Central memory CD4-positive, alpha-beta T cell (primary cell): ENCODE measurements around the gene ELK3.

Experiments used
- DNase-seq: peaks from one replicate; pipeline ENCODE4 v3.0.0; 2022
- total RNA-seq, 3 experiments: gene quantifications; one replicate each; lab custom pipeline; 2026; lab: John Stamatoyannopoulos, UW

ELK3 gene
- total RNA-seq: 42.1 to 107 (median 72.2) reads per million in 3 experiments

DNA sequence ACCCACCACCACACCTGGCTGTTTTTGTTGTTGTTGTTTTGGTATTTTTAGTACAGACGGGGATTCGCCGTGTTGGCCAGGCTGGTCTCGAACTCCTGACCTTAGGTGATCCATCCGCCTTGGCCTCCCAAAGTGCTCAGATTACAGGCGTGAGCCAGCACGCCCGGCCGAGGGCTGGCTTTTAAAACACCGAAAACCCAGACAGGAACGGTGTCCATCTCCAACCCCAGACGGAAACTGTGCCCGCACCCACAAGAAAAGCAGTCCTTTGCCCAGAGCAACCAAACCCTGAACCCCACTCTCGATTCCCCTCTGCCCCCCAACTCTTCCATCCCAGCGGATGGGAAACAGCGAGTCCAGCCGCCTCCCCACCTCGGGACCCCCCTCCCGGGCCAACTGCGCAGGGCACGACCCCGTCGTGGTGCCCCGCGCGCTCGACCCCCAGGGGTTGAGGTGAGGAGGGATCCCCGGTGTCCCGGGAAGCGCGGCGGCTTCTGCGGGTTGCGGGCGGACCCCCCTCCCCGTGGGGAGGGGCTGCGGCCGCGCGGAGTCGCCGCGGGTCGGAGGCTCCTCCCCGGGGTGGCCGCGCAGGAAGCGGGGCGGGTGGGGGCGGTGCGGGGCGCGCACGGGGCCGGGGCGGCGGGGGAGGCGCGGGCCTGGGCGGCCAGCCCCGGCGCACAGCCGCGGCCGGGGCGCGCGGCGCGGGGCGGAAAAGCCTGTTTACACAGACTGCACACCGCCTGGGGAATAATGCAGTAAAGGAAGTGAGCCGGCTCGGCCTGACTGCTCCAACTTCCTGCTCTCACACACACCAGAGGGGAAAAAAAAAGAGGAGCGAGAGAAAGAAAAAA lies at the start of gene ELK3:
TSS of gene ELK3 (plus strand) at position 651 of the 851 bp plus-strand sequence.
- peak; percentile 65 for DNase-seq

DNA sequence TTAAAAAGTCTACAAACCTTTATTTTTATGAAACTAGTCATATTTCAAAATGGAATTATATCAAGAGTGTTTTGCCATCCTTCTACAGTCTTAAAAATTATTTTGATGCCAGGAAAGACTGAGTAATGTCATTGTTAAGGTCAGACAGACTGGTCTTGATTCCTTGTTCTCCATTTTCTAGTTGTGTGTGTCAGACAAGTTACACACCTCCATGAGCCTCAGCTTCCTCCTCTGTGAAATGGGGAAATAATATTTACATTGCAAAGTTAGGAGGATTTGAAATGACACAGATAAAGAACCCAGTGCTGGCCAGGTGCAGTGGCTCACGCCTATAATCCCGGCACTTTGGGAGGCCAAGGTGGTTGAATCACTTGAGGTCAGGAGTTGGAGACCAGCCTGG lies 47.4 kb upstream of the ELK3 start:
- DNase-seq: no peak

DNA sequence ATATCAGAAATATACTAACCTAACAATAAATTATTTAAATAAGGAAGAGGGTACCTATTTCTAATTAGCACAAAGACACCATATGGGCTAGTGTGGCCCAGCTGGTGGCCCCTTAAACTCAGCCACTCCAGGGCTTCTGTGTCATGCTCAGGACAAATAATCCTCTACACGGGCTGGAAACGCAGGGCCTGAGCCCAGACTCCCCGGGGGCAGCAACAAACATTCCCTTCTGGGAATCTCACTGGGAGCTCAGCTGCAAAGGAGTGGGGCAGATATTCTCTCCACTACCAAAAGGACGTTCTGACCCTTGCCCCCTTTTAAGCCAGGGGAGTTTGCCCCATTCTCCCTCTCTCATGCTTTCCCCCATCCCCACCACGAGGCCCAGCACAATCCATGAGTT lies 43.7 kb upstream of the ELK3 start:
- no peak for DNase-seq

DNA sequence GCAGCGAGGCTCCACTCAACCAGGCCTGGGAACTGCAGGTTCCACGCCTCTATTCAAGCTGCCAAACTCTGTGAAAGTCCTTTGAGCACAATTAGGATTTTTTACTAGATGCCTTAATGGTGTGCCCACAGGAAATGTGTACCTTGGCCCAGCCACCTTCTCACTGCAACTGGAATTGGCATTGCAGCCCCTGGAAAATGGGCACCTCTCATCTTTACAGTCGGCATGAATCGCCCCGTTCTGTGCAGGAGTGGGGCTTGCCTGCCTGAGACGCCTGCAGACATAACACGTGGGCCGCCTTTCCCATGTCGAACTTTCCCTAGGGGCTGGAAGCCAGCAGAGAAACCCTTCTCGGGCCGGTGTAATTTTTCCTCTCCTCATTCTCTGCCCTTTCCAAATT lies 42.0 kb upstream of the ELK3 start:
- DNase-seq: no peak

DNA sequence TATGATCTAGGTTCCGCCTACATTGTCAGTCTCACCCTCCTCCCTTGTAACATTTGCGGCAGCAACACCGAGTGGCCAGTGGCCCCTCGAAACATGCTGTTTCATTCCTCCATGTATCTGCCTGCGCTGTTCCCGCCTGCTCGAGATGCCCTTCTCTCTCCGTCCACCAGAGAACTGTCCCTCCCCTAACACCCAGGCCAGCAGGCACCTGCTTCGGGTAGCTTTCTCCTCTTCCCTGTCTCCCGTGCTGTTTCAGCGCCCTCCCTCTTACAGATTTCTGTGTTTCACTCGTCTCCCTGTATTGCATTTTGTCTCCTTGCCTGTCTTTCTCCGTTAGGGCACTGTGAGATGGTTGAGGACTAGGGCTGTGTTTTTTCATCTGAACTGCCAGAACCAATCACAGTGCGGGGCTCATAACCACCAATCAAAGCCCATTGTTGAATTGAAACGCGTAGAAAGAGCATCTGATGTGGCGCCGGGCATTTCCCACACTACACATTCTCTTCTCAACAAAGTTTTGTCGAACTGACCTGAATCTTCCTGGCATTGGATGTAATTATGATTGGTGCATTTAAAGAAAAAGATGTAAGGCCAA lies 40.9 kb upstream of the ELK3 start:
- no peak for DNase-seq

DNA sequence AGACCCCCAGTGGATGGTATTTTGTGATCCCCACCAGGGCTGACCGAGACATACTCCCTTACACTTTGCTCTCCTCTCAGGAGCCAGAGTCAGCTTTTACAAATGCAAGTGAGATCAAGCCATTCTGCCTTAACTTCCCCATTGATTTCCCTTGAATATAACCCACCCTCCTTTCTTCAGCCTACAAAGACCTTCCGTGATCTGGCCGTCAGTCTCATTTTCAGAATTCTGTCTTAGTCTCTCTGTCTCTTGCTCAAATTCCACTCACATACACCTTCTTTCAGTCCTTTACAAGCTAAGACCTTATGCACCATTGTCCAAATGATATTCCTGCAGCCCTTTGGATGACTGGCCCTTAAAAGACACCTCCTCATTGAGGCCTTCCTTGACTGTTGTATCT lies 39.0 kb upstream of the ELK3 start:
- no peak for DNase-seq

DNA sequence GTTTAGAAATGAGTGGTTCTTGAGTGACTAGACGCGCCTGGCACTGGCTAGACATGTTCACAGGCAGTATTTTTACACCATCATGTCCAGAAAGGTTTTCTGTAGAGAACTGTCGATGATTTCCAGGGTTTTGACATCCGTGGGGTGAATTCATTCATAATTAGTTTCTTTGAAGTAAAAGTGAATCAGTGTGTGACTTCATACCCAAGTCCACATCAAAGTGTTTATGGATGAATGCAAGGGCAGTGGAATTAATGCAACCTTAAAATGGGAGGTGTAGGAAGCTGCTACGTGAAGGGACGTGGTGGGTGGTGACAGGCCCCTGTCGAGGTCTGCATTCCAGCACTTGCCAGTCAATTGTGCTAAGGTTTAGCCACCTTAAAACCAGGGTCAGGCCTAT lies 38.4 kb upstream of the ELK3 start:
- no peak for DNase-seq

DNA sequence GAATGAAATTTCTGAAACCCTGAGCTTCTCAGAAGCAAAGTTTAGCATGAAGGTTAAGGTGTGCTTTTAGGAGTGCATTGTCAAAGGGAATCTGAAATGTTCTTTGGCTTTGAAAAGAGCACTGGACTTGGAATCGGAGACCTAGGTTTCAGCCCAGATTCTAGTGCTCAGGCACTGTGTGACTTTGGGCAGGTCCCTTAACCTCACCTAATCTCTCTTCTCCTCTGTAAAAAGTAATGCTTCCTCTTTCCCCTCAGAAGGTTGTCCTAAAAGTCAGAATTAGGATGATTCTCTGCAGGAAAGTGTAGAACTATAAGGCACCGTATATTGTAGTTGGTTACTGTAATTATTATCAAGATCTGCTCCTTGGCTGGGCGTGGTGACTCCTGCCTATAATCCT lies 38.0 kb upstream of the ELK3 start:
- DNase-seq: no peak

DNA sequence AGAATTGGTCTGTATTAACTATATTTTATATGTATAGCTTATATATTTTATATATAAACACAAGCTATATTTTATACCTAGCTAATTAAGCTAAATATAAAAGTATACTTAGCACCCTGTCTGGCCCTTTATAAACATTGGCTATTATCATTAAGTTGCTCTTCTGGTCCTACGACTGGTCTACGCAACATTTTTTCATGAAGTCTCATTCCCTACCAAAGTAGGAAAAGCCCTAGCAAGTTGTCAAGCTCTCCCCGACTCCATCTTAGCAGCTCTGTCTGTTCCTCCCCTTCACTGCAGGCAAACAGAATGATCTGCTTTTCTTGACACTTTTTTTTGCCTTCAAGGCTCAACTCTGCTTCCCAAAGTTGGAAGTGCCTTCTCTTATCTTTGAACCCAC lies 36.7 kb upstream of the ELK3 start:
- no peak for DNase-seq

DNA sequence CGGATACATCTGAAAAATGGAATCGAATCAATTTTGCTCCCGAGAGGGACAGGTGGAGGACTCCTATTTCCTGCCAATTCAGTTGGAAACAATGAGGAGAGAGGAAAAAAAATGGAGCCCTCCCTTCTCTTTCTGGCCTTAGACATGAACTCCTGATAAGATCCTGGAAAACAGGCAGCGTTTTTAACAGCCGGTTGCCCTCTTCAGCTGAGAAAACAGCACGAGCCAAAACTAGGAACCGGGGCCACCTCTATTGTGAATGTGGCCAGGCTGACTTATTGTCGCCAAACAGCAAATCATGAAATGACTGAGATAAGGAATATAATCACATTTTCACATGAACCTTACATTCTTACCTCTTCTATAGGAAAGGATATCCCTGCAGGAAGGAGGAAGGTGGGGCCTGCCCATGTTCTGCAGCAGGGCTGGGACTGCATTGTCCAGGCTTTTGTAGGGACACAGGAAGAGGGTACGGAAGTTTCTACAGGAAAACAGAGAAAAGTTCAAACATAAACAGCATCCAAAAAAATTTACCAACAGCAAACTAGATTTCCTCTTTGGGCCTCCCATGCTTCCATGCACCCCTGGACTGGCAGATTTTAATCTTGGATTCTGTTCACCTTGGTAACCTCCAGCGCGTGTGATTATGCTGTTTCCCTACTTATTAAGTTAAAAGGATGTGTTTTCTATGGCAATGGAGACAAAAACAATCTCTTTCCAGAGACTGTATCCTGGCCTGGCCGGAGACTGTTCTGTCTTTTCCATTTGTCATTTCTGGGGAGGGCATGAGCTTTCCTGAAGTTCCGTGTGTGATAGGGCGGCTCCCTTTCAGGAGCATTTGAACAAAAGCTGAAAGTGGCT lies 29.0 kb upstream of the ELK3 start:
- no peak for DNase-seq

DNA sequence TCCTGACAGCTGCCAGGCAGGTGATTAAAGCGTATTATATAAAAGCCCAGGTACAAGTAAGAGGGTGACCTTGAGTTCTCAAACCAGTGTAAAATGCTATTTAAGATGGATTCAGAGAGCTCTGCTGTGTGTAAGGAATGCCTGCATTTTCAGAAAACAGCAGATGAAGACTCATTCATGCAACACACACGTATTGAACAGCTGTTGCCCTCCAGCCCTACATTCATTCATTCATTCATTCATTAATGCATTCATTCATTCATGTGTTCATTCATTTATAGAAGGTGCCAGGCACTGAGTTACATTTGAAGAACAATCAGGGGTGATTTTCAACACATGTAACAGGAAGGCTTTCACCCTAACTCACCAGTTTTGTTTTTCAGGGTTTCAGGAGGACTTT lies 27.4 kb upstream of the ELK3 start:
- DNase-seq: no peak

DNA sequence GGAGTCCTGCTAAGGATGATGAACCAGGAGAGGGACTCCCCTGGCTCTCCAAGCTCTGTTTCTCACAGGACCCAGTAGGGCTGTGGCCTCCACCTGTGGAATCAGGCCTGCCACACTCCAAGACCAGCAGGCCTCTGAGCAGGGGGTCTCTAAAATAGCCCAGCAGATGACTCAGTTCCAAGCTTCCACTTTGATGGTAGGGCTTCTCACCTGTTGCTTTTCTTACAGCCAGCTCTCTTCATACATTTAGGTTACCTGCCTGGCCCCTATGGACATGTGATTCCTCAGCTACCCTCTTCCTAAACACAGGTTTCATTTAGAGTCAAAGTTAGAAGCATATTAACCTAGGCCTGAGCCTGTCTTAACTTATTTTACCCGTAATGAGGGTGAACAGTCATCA lies 26.7 kb upstream of the ELK3 start:
- DNase-seq: no peak

DNA sequence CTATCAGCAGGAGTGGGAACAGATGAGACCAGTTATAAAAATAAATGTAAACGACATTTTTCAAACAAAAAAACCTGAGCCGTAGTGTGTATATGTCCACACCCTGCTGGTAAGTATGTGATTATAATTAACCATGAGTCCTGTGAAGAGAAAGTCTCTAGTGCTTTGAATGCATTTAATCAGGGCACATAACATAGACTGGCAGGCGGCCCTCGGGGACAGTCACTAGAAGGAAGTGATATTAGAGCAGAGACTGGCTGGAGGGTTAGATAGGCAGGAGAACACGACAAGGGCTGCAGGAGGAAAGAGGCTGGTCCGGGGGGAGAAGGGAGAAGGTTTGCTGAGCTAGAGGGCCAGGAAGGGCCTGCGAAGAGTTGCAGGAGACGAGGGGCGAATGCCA lies 23.8 kb upstream of the ELK3 start:
- no peak for DNase-seq

DNA sequence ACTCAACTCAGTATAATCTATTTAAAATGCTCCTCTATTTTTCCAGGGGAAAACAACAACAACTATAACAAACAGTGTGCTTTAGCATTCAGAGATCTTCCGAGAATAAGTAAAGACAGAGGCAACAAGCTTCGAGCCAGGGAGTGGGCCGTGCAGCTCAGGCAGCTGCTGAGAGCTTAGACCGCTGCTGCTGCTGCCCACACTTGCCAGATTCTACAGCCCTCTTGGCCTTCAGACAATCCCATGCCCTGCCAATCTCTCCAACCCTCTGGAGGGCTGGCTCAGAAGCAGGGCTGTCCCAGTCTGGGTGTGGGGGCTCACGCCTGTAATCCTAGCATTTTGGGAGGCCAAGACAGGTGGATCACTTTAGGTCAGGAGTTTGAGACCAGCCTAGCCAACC lies 23.4 kb upstream of the ELK3 start:
- DNase-seq: no peak

DNA sequence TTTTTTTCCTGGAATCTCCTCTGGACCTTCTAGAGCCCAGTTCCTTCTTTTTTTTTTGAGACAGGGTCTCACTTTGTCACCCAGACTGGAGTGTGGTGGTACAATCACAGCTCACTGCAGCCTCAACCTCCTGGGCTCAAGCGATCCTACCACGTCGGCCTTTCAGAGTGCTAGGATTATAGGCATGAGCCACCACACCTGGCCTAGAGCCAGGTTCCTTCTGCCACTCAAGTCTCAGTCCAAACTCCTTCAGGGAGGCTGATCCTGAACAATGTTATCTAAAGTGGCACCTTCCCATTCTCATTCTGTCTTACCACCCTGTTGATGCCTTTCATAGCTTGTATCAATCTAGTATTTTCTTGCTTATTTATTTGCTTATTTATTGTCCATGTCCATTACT lies 22.3 kb upstream of the ELK3 start:
- no peak for DNase-seq

DNA sequence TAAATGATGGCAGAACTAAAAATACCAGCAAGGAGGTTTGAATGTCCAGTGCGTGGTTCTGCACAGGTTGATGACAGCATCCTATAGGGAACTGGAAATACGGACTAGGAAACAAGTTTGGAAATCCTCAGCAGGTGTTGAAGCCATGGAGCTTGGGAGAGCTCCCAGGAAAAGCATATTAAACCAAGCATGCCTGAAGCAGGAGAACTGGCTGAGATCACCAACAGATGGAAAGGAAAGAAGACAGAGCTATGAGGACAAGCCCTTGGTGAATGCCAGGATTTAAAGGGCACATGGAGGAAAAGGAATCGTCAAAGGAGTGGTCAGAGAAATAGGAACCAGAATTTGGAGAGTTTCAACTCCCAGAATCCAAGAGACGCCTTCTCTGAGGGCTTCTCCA lies 21.2 kb upstream of the ELK3 start:
- no peak for DNase-seq

DNA sequence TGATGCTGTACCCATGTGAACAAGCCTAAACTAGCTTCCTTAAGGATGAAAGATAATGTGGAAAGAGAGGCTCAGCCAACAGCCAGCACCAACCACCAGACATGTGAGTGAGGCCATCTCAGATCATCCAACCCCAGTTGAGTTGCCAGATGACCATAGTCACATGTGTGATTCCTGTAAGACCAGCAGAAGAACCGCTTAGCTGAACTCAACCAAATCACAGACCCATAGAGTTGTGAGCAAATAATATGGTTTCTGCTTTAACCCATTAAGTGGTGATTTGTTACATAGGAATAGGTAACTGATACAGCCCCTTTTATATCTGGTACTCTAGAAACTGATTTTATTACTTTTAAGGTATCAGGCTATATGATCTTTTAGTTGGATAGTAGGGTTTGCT lies 17.6 kb upstream of the ELK3 start:
- DNase-seq: no peak

DNA sequence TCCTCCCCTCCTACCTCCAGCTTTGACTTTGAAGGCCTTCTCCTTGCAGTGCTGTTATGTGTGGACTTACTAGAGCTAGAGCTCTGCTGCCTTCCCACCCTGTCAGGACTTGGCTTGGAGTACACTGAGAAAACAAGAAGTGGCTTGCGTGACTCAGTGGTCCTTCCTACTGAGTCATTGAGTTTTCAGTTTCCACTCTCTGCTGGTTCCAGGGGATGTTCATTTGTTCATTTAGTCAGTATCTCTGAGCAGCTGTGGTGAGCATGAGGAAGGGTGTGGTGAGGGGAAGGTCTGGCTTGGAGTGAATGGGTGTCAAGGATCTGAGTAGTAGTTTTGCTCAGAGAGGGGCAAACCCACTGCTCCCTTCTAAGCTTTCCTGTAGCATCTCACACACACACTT lies 17.2 kb upstream of the ELK3 start:
- peak; percentile 14 for DNase-seq

DNA sequence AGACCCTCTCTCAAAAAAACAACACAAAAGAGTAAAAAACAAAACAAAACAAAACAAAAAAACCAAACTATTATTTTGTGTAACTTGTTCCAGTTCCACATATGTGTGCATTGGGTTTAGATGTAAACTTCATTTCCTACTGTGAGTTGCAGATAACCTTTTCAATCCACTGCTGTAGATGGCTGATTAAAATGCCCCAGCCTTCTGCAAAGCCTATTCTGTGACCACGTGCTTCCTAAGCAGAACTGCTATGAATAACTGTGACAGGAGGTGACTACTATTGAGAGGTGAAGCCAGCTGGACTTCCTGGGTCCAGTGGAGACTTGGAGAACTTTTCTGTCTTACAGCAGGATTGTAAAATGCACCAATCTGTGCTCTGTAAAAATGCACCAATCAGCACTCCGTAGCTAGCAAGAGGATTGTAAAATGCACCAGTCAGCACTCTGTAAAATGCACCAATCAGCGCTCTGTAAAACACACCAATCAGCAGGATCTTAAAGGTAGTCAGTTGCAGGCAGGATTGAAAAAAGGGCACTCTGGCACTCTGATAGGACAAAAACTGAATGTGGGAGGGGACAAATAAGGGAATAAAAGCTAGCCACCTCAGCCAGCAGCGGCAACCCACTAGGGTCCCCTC lies 10.3 kb upstream of the ELK3 start:
- no peak for DNase-seq

DNA sequence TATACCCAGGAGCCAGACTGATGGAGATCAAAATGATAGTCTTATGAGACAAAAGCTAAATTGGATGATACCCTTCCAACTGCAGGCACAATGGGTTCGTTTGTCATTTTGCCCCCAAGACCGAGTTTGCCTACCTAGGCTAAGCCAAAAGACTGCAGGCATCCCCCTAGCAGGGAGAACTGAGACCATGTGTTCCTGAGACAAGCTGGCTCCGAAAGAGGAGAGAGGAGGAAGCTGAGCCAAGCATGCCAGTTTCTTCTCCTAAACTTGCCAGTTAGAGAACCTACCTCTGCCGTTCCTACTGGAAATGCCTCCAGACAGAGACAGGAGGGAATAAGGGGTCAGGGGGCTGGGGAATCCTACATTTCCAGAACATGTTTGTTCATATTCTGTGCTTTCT lies 8.3 kb upstream of the ELK3 start:
- DNase-seq: no peak

DNA sequence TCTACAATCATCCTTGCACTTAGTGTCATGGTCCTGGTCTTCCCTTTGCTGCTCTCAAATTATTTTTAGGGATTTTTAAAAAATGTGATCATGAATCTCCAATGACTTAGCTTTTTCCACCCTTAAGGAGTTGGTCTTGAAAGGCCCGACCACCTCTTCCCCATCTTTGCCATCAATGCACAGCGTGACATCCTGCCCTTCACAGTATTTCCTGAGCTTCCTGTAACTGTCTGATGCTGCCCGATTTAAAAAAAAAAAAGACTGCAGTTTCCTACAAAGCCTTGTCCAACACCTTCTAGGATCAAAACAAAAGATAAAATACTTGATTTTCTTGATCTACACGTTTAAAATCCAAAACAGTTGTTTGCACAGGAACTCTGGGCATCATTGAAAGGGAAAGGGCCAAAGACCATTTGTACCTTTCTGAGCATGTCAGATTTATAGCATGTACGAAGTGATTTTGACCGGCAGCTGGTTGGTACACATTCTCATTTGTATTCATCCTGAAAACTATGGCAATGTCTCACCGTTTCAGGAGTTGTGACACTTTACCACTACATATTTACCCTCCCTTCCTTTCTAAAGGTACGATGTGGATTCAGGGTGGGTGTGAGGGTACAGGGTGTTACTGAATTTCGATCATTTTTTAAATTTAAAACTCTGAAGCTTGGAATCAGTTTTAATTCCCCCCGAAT lies 7.4 kb upstream of the ELK3 start:
- no peak for DNase-seq

DNA sequence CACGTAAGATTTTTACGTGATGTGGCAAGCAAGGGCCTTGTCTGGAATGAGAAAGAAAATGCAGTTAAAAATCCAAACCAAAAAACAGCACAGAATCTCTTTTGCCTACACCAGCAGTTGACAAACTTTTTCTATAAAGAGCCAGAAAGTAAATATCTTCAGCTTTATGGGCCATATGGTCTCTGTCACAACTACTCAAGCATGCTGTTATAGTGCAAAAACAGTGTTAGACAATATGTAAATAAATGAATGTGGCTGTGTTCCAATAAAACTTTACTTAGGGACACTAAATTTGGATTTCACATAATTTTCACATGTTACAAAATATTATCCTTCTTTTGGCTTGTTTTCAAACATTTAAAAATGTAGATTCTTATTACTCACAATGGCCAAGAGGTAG lies 6.2 kb upstream of the ELK3 start:
- DNase-seq: no peak

DNA sequence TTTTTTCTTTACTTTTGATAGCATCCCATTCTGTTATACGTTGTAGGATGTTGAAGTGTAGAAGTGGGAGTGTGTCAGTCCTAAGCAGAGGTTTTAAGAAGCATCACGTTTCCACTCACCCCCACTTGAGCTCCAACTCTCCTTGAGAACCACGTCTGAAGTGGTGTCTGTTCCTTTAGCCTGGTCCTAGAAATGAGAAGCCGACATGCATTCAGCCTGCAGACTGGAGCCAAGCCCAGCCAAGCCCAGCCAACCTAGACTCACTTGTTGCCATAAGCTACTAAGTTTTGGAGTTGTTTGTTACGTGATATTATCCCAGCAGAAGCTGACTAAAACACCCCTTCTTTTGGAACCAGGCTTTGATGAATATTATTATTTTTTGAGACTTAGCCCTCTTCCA lies 4.4 kb upstream of the ELK3 start:
- no peak for DNase-seq
